Right lobe of liver (tissue), 6 donors: ENCODE measurements around the gene ACTR1A. TPM values are rescaled to one million over a fixed set of nuclear protein-coding genes. Genes with fewer than 3 reads are reported as not detected.

Source experiments
- ATAC-seq, 4 donors: fragments of 200-7000 bp; cut with Tn5 transposase; one replicate each; pipeline ENCODE4 v1.9.1; 2020; ENCODE audit warnings: mild to moderate bottlenecking in 4 of 4, moderate library complexity in 4 of 4
- DNase-seq, 3 donors: peaks; one replicate each; pipeline ENCODE4 v3.0.0-alpha.2; 2020
- H3K27ac ChIP-seq, 3 donors: fragments of 200-600 bp; one replicate each; pipeline ENCODE4 v1.8.0; 2022
- H3K27me3 ChIP-seq, 2 donors: fragments of 200-600 bp; one replicate each; pipeline ENCODE4 v1.8.0; 2022
- H3K36me3 ChIP-seq, 4 donors: fragments of 200-600 bp; sonication (generic) in 1 of 4; one replicate each; pipeline versions ENCODE4 v1.5.1 to v1.8.0; 2017 to 2022; ENCODE audit warnings: control low read depth in 1 of 4
- H3K4me1 ChIP-seq, 4 donors: fragments of 200-600 bp; sonication (generic) in 1 of 4; one replicate each; pipeline versions ENCODE4 v1.5.1 to v1.8.0; 2017 to 2022; ENCODE audit warnings: control low read depth in 1 of 4
- H3K4me3 ChIP-seq, 3 donors: fragments of 200-600 bp; one replicate each; pipeline ENCODE4 v1.8.0; 2022
- H3K9me3 ChIP-seq, 4 donors: fragments of 200-600 bp; sonication (generic) in 1 of 4; one replicate each; pipeline versions ENCODE4 v1.5.1 to v1.8.0; 2017 to 2022; ENCODE audit warnings: control low read depth in 1 of 4
- CTCF ChIP-seq, 4 donors: fragments of 200-600 bp in 3 of 4; fragments of 450-650 bp in 1 of 4; IDR thresholded peaks; one replicate each; pipeline versions ENCODE4 v1.5.1 to v1.8.0; 2016 to 2022; ENCODE audit warnings: antibody characterized with exemption in 4 of 4, mild to moderate bottlenecking in 2 of 4
- POLR2A ChIP-seq: fragments of 450-650 bp; IDR thresholded peaks from one replicate; pipeline ENCODE4 v1.6.1; 2017; ENCODE audit warnings: antibody characterized with exemption, mild to moderate bottlenecking
- WGBS: methylation state at CpG from one replicate; pipeline ENCODE4 v1.1.6; 2018; ENCODE audit warnings: low coverage, low lambda C conversion rate; ENCODE audit not compliant: insufficient coverage; ENCODE audit errors: missing lambda C conversion rate; 5-methylcytosine and 5-hydroxymethylcytosine counted together
- intact Hi-C, 2 donors: fragments of 100-400 bp; cut with DNase I; formaldehyde crosslinking; loops; one replicate each; pipeline versions ENCODE4 v1.11.2 to v1.14.1; 2022
- total RNA-seq, 6 experiments: library from RNA; depleted of rRNA in 2 of 6; stranded (reverse); fragments of >200 nt in 2 of 6; fragmentation: NEBNext Ultra II Directional in 3 of 6; extraction: Animal tissue kit (Norgen Biotek cat#: 25700) in 3 of 6; gene quantifications; one replicate each; pipeline versions ENCODE4 v1.1.0 to v1.2.4, GENCODE V29; 2016 to 2023
- donor health status: DM: no; HTN: yes; CAD: no.
- donor health status: DM: no; HTN: no; CAD: no.
- donor health status: DM: no; HTN: no; CAD: no.
- donor health status: DM: no; HTN: yes; CAD: no.
- donor health status: DM: no; HTN: yes; CAD: no.

Gene ACTR1A
- total RNA-seq, 6 experiments from 2014 or later, result 25.6 to 47.9 (median 31.3) TPM

DNA sequence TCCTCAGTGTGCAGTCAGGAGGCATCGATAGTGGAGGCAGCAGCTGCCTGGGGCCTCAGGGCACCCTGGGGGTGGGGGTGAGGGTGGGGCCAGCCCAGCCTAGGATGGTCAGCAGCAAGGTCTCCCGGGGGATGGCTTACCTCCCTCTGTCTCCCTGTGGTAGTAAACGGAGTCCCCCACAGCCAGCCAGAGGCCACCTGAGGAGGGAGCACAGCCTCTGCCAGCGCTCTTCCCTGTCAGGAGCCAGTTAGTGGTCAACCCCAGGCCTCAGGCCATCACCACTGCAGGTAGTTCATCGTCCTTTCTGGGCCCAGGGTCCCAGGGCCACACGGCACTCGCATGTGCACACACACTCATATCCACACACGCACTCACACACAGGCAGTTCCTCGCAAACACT, 22.1 kb downstream of the ACTR1A start:
- WGBS, result 90% methylated on average over 6 of the region's 9 CpGs
- H3K9me3 ChIP-seq, result no peaks in the 10 kb centered on the region
- H3K36me3 ChIP-seq, result peaks cover 0 to 57% (median 29%) of the 10 kb centered on the region in 4 donors
- H3K4me3 ChIP-seq, result no peak overlapping the region
- no peaks in the 10 kb centered on the region for H3K4me1 ChIP-seq
- ATAC-seq (no peak), DNase-seq (peak in 1 of 3 donors; percentile 44)
- TF ChIP-seq POLR2A, result no peak
- TF ChIP-seq CTCF (IDR thresholded peaks at IDR 0.05), result no peak
- H3K27ac ChIP-seq, result no peak overlapping the region
- intact Hi-C loops, result no loop called here
- H3K27me3 ChIP-seq, result no peaks in the 10 kb centered on the region

DNA sequence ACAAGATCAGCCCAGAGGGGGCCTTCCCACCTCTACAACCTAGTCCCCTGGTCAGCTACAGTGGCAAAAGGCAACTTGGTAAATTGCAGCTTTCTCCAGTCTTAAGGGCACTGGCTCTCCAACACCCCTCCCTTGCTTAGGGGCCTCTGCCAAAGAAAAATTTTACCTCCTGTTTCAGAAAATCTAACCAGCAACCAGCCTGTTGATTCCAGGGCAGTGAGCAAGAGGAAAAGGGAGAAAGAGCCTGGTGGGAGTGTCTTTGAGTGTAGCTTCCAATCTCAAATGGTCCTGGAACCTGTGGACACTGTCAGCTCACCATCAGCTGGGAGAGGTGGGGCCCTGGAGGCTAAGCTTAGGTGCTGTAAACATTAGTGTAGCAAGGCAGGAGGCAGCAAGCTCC, 22.9 kb downstream of the ACTR1A start:
- Histone ChIP-seq H3K9me3 (no peaks in the 10 kb centered on the region), H3K27ac (no peak overlapping the region), H3K4me1 (no peaks in the 10 kb centered on the region), H3K27me3 (no peaks in the 10 kb centered on the region), H3K36me3 (peaks cover 0 to 50% (median 26%) of the 10 kb centered on the region in 4 donors), H3K4me3 (no peak overlapping the region)
- DNase-seq (no peak), ATAC-seq (no peak)
- TF ChIP-seq POLR2A (no peak), CTCF (IDR thresholded peaks at IDR 0.05) (no peak)
- intact Hi-C loops, result no loop called here

GRCh38 chr10:102476466-102477141, 25.9 kb downstream of the ACTR1A start:
- Histone ChIP-seq H3K27me3 (no peaks in the 10 kb centered on the region), H3K4me3 (no peak overlapping the region), H3K27ac (no peak overlapping the region), H3K36me3 (peaks cover 0 to 19% (median 8%) of the 10 kb centered on the region in 4 donors), H3K9me3 (no peaks in the 10 kb centered on the region), H3K4me1 (peaks cover 0 to 6% (median 0%) of the 10 kb centered on the region in 4 donors)
- TF ChIP-seq CTCF (IDR thresholded peaks at IDR 0.05) (no peak), POLR2A (no peak)
- intact Hi-C loops, result no loop called here
- WGBS, result 63% methylated on average over 9 of the region's 9 CpGs
- no peak for DNase-seq
- ATAC-seq, result no peak

GRCh38 chr10:102475451-102476040, 27.0 kb downstream of the ACTR1A start:
- DNase-seq, result no peak
- Histone ChIP-seq H3K9me3 (no peaks in the 10 kb centered on the region), H3K4me3 (no peak overlapping the region), H3K27ac (no peak overlapping the region), H3K27me3 (no peaks in the 10 kb centered on the region), H3K4me1 (peaks cover 0 to 6% (median 0%) of the 10 kb centered on the region in 4 donors), H3K36me3 (peaks cover 0 to 9% (median 3%) of the 10 kb centered on the region in 4 donors)
- ATAC-seq, result no peak
- intact Hi-C loops, result no loop called here
- WGBS, result 100% methylated on average over 4 of the region's 9 CpGs
- no peak for TF ChIP-seq POLR2A
- TF ChIP-seq CTCF (IDR thresholded peaks at IDR 0.05), result no peak
